Fibroblast of the aortic adventitia (primary cell): ENCODE measurements around the gene MRI1. TPM values are rescaled to one million over a fixed set of nuclear protein-coding genes. Genes with fewer than 3 reads are reported as not detected.
"Not testable (repeated sequence)": the region's sequence is repeated elsewhere in the genome, so short reads cannot be mapped to it uniquely, and the experiment has no call there.

Source experiments
- DNase-seq: peaks from one replicate; pipeline ENCODE4 v3.0.0-alpha.2; 2010; ENCODE audit warnings: low read depth
- H3K4me3 ChIP-seq: 2 replicates; pipeline ENCODE4 v1.5.1; 2011; ENCODE audit warnings: low read depth, mild to moderate bottlenecking, control low read depth, low read length, moderate library complexity
- total RNA-seq: library from RNA; depleted of rRNA; stranded (reverse); fragments of >200 nt; gene quantifications from 2 replicates; pipeline ENCODE4 v1.2.3, GENCODE V29; 2012; ENCODE audit warnings: low replicate concordance
- TF ChIP-seq, protein P1 (sequence below): IDR thresholded peaks from 2 replicates; pipeline ENCODE4 v1.5.1; 2011; ENCODE audit warnings: mild to moderate bottlenecking, low read length, control low read depth, inconsistent platforms; ENCODE audit not compliant: insufficient read depth

The MRI1 gene
- total RNA-seq, 1 donor: 24.0 TPM

DNA sequence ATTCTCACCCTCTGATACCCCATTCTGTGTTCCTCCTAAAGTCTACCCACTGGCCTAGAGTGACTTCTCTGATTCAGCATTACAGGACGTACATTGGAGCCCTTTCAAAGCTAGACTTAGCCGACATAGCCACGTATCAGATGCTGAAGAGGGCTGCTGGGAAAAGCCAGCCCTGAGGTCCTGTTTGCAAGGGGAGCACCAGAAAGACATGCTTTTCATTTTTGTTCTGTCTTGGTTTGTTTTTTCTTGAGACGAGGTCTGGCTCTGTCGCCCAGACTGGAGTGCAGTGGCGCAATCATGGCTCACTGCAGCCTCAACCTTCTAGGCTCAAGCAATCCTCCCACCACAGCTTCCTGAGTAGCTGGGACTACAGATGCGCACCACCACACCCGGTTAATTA is 24.7 kb downstream of the MRI1 start:
- TF ChIP-seq, protein P1, sequence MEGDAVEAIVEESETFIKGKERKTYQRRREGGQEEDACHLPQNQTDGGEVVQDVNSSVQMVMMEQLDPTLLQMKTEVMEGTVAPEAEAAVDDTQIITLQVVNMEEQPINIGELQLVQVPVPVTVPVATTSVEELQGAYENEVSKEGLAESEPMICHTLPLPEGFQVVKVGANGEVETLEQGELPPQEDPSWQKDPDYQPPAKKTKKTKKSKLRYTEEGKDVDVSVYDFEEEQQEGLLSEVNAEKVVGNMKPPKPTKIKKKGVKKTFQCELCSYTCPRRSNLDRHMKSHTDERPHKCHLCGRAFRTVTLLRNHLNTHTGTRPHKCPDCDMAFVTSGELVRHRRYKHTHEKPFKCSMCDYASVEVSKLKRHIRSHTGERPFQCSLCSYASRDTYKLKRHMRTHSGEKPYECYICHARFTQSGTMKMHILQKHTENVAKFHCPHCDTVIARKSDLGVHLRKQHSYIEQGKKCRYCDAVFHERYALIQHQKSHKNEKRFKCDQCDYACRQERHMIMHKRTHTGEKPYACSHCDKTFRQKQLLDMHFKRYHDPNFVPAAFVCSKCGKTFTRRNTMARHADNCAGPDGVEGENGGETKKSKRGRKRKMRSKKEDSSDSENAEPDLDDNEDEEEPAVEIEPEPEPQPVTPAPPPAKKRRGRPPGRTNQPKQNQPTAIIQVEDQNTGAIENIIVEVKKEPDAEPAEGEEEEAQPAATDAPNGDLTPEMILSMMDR: no peak
- DNase-seq: peak; percentile 80

DNA sequence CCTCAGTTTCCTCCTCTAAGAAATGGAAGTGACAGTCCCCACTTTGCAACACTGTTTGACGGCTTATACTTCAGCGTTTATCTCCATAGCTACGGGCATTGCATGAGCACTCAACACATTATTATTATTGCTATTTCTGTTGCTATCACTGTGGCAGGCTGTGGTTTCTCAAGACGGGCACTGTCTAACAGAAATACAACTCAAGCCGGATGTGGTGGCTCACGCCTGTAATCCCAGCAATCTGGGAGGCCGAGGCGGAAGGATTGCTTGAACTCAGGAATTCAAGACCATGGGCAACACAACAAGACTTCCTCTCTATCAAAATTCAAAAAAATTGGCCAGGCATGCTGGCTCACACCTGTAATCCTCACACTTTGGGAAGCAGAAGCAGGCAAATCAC is 26.0 kb downstream of the MRI1 start:
- TF ChIP-seq, protein P1: no peak
- no peak for DNase-seq
- H3K4me3 ChIP-seq: no peak overlapping the region

More for the DNA sequence above, 24.7 kb downstream of the MRI1 start:
- no peak overlapping the region for H3K4me3 ChIP-seq

DNA sequence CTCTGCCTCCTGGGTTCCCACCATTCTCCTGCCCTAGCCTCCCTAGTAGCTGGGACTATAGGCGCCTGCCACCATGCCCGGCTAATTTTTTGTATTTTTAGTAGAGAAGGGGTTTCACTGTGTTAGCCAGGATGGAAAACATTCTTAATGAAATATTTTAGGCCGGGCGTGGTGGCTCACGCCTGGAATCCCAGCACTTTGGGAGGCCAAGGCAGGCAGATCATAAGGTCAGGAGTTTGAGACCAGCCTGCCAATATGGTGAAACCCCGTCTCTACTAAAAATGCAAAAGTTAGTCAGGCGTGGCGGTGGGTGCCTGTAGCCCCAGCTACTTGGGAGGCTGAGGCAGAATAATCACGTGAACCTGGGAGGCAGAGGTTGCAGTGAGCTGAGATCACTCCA is 29.0 kb downstream of the MRI1 start:
- H3K4me3 ChIP-seq, DNase-seq: not testable (repeated sequence)

DNA sequence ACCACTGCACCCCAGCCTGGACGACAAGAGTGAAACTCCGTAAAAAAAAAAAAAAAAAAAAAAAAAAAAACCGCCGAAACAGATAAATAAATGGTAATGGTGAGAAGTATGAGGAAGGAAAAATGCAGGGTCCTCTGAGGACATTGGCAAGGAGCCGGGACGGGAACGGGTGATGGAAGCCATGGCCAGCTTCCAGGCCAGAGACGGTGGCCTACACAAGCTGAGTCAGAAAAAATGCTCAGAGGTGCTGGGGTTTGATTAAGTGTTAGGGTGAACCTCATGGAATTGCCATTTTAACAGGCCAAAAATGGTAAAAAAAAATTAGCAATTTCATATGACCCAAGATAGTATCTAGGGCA is 30.1 kb downstream of the MRI1 start:
- TF ChIP-seq, protein P1: no peak
- peak overlapping the region; percentile 88 for H3K4me3 ChIP-seq
- DNase-seq: peak; percentile 94

DNA sequence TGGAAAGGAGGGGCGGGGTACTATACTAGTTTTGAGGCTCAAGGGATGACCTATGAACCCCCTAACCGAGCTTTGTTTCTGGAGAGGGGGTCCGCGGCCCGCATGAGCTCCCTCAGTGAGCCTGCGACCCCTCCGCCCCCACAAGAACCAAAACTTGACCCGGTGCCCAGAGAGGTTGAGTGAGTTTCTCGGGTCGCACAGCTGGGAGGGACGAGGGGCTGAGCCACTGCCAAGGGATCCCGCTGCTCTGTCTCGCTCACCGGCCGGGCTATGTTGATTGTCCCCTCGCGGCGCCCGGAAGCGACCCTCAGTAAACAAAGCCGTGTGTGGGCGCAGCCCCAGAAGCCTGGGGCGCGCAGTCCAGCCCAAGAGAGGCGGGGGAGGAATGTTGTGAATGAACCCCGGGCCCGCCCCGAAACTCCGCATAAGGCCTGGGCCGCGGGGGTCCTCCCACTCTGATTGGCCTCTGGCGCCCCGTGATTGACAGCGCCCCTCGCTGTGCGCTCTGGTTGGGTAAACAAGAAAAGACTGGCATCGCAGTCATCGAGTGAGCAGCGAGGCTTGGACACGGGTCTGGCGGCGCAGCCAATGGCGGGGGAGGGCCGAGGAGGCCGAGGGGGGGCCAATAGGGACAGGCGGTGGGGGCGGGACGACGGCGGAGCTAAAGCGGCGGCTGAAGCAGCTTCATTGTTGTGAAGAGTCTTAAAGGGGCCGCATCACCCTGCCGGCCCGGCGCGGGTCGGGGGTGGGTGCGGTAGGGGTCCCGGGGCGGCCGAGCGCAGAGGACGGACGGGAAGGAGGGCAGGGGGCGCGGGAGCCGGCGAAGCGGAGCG is 30.7 kb downstream of the MRI1 start, which contains the start of gene ZSWIM4:
TSS of gene ZSWIM4 (plus strand) at position 687 of the 833 bp plus-strand sequence. CDS start 206 bp downstream, outside the sequence.
- TF ChIP-seq, protein P1: no peak
- peak; percentile 99 for DNase-seq
- peak within 1 kb of the TSS; percentile 88 for H3K4me3 ChIP-seq

DNA sequence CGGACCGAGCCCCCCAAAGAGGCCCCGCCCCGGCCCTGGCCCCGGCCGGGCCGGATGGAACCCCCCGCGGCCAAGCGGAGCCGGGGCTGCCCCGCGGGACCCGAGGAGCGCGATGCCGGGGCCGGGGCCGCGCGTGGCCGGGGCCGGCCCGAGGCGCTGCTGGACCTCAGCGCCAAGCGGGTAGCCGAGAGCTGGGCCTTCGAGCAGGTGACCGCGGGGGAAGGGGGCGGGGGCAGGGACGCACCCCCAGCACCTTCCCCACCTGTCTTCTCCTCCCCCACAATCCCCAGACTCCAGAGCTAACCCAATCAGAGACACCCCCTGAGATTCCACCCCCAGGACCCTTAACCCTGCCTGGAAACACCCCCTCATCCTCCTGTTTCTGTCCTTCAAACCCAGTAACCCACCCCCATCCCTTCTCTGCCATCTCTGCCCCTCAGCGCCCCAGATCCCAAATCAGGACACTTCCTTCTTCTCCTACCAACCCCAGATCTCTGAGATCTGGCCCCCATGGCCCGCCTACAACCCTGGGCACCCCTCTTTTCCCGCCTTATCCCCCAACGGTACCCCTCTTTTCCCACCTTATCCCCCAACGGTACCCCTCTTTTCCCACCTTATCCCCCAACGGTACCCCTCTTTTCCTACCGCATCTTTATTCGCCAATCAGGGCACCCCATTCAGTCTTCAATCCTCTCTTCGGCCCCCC is 31.4 kb downstream of the MRI1 start:
- H3K4me3 ChIP-seq: peak overlapping the region; percentile 78
- TF ChIP-seq, protein P1: no peak
- DNase-seq: no peak
